Activated CD4-positive, alpha-beta T cell treated with anti-CD3 and anti-CD28 coated beads for 24 hours (primary cell): Measurements from ENCODE around the gene POLD2.

ENCODE experiments used
- DNase-seq, 2 donors: peaks; one replicate each; pipeline ENCODE4 v3.0.0-alpha.2; 2020; ENCODE audit warnings: low read depth in 2 of 2

Gene POLD2

DNA sequence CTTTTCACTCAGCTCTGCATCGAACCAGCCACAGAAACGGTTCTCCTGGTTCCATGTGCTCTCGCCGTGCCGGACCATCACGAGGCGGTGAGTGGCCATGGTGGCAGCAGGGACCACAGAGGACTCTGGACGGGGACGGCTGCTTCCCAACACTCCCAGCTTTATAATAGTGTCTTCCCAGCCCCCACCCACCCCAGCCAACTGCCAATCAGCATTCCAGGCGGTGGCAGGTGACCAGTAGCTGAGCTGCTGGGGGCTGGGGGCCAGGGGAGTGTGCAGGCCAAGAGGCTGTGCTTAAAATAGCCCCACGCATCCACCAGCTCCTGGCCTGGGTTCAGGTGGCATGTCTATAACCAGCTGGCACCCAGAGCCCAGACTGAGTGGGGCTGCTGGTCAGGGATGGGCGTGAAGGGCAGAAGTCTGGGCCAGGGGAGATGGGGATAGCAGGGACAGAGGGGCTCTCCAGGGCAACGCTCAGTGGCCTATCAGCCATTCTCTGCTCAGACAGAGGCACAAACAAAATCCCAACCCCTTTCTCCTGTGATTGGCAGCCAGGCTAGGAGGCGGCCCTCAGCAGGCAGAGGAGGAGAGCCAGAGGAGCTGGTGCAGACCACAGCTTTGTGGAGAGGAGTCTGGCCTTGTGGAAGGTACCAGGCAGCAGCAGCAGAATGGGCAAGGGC, 57.8 kb downstream of the POLD2 start, which contains the start of gene PGAM2:
Gene PGAM2, minus strand, starts transcription at position 137 of the 680 bp plus-strand sequence. Its CDS starts 38 bp downstream, at position 99.
- DNase-seq = no peak

GRCh38 chr7:44064791-44065430, 58.4 kb downstream of the POLD2 start:
- DNase-seq = no peak
